Neural progenitor cell (in vitro differentiated cells): ENCODE results near the gene SMYD3.

ENCODE experiments used
- EZH2 ChIP-seq: fragments of 200-600 bp; sonication (generic); IDR thresholded peaks from 2 replicates; pipeline ENCODE4 v1.6.1; 2017; ENCODE audit warnings: antibody characterized with exemption, mild to moderate bottlenecking, moderate library complexity
- EZH2phosphoT487 ChIP-seq: fragments of 200-600 bp; sonication (generic); IDR thresholded peaks from 2 replicates; pipeline ENCODE4 v1.6.1; 2017; ENCODE audit warnings: antibody characterized with exemption
- TF ChIP-seq, protein P1 (sequence below): fragments of 200-600 bp; sonication (generic); IDR thresholded peaks from 2 replicates; pipeline ENCODE4 v1.5.1; 2017; ENCODE audit warnings: antibody characterized with exemption, mild to moderate bottlenecking

DNA sequence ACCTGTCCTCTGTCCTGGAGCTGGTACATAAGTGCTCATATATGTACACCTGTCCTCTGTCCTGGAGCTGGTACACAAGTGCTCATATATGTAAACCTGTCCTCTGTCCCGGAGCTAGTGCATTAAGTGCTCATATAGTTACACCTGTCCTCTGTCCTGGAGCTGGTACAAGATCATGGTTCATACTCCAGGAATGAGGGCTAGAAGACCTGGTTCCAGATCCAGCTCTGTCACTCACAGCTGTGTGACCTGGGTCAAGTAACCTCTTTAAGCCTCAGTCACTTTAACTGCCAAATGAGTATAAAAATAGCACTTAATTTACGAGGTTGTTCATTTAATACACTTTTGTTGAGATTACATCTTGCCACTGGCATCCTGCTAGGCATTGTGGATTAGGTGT lies 28.0 kb downstream of the SMYD3 start:
- TF ChIP-seq, protein P1, sequence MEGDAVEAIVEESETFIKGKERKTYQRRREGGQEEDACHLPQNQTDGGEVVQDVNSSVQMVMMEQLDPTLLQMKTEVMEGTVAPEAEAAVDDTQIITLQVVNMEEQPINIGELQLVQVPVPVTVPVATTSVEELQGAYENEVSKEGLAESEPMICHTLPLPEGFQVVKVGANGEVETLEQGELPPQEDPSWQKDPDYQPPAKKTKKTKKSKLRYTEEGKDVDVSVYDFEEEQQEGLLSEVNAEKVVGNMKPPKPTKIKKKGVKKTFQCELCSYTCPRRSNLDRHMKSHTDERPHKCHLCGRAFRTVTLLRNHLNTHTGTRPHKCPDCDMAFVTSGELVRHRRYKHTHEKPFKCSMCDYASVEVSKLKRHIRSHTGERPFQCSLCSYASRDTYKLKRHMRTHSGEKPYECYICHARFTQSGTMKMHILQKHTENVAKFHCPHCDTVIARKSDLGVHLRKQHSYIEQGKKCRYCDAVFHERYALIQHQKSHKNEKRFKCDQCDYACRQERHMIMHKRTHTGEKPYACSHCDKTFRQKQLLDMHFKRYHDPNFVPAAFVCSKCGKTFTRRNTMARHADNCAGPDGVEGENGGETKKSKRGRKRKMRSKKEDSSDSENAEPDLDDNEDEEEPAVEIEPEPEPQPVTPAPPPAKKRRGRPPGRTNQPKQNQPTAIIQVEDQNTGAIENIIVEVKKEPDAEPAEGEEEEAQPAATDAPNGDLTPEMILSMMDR, result no peak
- no peak for TF ChIP-seq EZH2
- no peak for TF ChIP-seq EZH2phosphoT487
